Measurements from ENCODE around the gene TSACC. TPM values are rescaled to one million over a fixed set of nuclear protein-coding genes. Genes with fewer than 3 reads are reported as not detected.

TSACC gene
- total RNA-seq, 3 donors from 2014 or later (not counting 1 experiment from before 2014, with no cell fraction given), result not detected

- Histone ChIP-seq H3K4me1 (ENCODE audit: control insufficient read depth, insufficient read depth, low read length) (peaks cover 9% of the 10 kb centered on the region), H3K27me3 (ENCODE audit: control insufficient read depth, insufficient read depth, low read length) (peaks cover 11% of the 10 kb centered on the region), H3K36me3 (ENCODE audit: control insufficient read depth, insufficient read depth, low read length) (no peaks in the 10 kb centered on the region), H3K9me3 (ENCODE audit: control insufficient read depth, insufficient read depth, low read length) (no peaks in the 10 kb centered on the region), H3K27ac (ENCODE audit: low read length) (no peak overlapping the region), H3K4me3 (ENCODE audit: low read length) (no peak overlapping the region)
- 93% methylated on average over 7 of the region's 8 CpGs for WGBS (ENCODE audit: insufficient coverage)
- no peak for DNase-seq
- no peaks in the 10 kb centered on the region for H3K9me3 Mint-ChIP-seq
- H3K27me3 Mint-ChIP-seq (ENCODE audit: low read depth in 2 of 2), result peaks cover 20 to 33% of the 10 kb centered on the region in 2 donors
- no peaks in the 10 kb centered on the region for H3K36me3 Mint-ChIP-seq
- no peak overlapping the region for H3K27ac Mint-ChIP-seq
- intact Hi-C loops (cut with micrococcal nuclease), result no loop called here
- no peak for ATAC-seq
- H3K4me3 Mint-ChIP-seq, result no peak overlapping the region
- no peak for TF ChIP-seq CTCF (IDR thresholded peaks at IDR 0.05)
- peaks cover 8% of the 10 kb centered on the region in 2 donors for H3K4me1 Mint-ChIP-seq
These were observed 48.9 kb downstream of the TSACC start for GRCh38 chr1:156386949-156387869.

GRCh38 chr1:156387870-156388173 is 49.5 kb downstream of the TSACC start:
- H3K9me3 Mint-ChIP-seq, result no peaks in the 10 kb centered on the region
- H3K36me3 Mint-ChIP-seq, result no peaks in the 10 kb centered on the region
- Histone ChIP-seq H3K9me3 (ENCODE audit: control insufficient read depth, insufficient read depth, low read length) (no peaks in the 10 kb centered on the region), H3K27ac (ENCODE audit: low read length) (no peak overlapping the region), H3K4me1 (ENCODE audit: control insufficient read depth, insufficient read depth, low read length) (peaks cover 9% of the 10 kb centered on the region), H3K36me3 (ENCODE audit: control insufficient read depth, insufficient read depth, low read length) (no peaks in the 10 kb centered on the region), H3K27me3 (ENCODE audit: control insufficient read depth, insufficient read depth, low read length) (peaks cover 11% of the 10 kb centered on the region), H3K4me3 (ENCODE audit: low read length) (no peak overlapping the region)
- H3K27ac Mint-ChIP-seq, result no peak overlapping the region
- peaks cover 8% of the 10 kb centered on the region in 2 donors for H3K4me1 Mint-ChIP-seq
- 24% methylated on average over 15 of the region's 15 CpGs for WGBS (ENCODE audit: insufficient coverage)
- DNase-seq, result no peak
- no peak overlapping the region for H3K4me3 Mint-ChIP-seq
- ATAC-seq, result no peak
- peaks cover 20 to 33% of the 10 kb centered on the region in 2 donors for H3K27me3 Mint-ChIP-seq (ENCODE audit: low read depth in 2 of 2)
- TF ChIP-seq CTCF (IDR thresholded peaks at IDR 0.05), result no peak
- intact Hi-C loops (cut with micrococcal nuclease), result no loop called here

DNA sequence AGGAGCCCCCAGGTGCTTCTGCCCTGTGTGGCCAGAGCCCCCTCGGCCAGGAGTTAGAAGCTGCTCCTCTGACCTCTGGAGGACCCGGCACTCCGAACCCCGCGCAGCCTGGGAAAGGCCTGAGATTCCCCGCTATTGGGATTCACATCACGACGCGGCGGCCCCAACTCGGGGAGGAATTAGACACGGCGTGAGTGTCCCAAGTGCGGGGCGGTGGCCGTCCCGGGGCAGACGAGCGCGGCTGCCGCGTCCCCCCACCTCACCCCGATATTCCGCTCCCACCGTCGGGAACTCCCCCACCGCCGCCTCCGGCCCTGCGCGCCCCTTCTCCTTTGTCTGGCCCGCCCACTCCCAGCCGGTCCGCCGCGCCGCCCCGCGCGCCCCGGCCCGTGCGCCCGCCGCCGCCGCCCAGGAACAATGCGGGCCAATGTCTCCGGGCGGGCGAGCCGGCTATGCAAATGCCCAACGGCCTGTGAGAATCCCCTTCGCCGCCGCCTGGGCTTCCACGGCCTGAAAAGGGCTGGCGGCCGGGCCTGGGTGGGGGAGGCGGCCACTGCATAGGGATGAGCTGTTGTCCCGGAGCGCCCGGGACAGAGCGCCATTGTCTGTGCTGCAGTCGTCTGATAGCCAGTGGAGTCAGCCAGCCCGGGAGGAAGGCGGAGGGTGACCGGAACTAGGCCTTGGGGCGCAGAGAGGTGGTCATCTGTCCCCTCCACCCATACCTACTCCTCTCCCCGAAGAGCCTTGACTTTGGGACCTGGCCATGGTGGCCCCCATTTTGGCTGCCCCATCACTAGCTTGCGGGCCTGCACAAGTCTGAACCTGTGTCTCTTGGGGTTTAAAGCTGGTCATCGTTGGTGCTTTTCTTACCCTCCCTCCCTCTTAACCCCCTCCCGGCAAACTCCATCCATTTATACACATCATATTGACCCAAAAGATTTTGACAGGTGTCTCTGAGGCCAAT is 50.1 kb downstream of the TSACC start:
- H3K9me3 ChIP-seq (ENCODE audit: control insufficient read depth, insufficient read depth, low read length), result no peaks in the 10 kb centered on the region
- H3K4me3 ChIP-seq (ENCODE audit: low read length), result no peak overlapping the region
- H3K27me3 ChIP-seq (ENCODE audit: control insufficient read depth, insufficient read depth, low read length), result peaks cover 11% of the 10 kb centered on the region
- TF ChIP-seq CTCF (IDR thresholded peaks at IDR 0.05), result no peak
- Mint-ChIP-seq H3K9me3 (no peaks in the 10 kb centered on the region), H3K27ac (no peak overlapping the region), H3K4me1 (peaks cover 8% of the 10 kb centered on the region in 2 donors), H3K36me3 (no peaks in the 10 kb centered on the region), H3K4me3 (no peak overlapping the region), H3K27me3 (ENCODE audit: low read depth in 2 of 2) (peaks cover 20 to 33% of the 10 kb centered on the region in 2 donors)
- ATAC-seq, result no peak
- WGBS (ENCODE audit: insufficient coverage), result 17% methylated on average over 73 of the region's 73 CpGs
- H3K27ac ChIP-seq (ENCODE audit: low read length), result no peak overlapping the region
- H3K4me1 ChIP-seq (ENCODE audit: control insufficient read depth, insufficient read depth, low read length), result peaks cover 9% of the 10 kb centered on the region
- H3K36me3 ChIP-seq (ENCODE audit: control insufficient read depth, insufficient read depth, low read length), result no peaks in the 10 kb centered on the region
- DNase-seq, result no peak
- intact Hi-C loops (cut with micrococcal nuclease), result no loop called here

Data from natural killer cell (primary cell).